Measurements from ENCODE around the gene HTR1A.

Gene HTR1A

GRCh38 chr5:63935103-63935502 lies 27.1 kb downstream of the HTR1A start:
- H3K36me3 Mint-ChIP-seq (ENCODE audit: low read depth) = no peaks in the 10 kb centered on the region
- intact Hi-C loops (cut with micrococcal nuclease) = no loop called here

GRCh38 chr5:63931836-63932235 lies 30.4 kb downstream of the HTR1A start:
- H3K27ac Mint-ChIP-seq = no peak overlapping the region

More at GRCh38 chr5:63935103-63935502, 27.1 kb downstream of the HTR1A start:
- H3K27me3 Mint-ChIP-seq = no peaks in the 10 kb centered on the region
- H3K9me3 Mint-ChIP-seq = peaks cover 21% of the 10 kb centered on the region
- H3K4me1 Mint-ChIP-seq (ENCODE audit: low read depth) = no peaks in the 10 kb centered on the region
- no peak overlapping the region for H3K27ac Mint-ChIP-seq
- H3K4me3 Mint-ChIP-seq = no peak overlapping the region

GRCh38 chr5:63928451-63928850 lies 33.8 kb downstream of the HTR1A start:
- intact Hi-C loops (cut with micrococcal nuclease) = no loop called here
- H3K27ac Mint-ChIP-seq = no peak overlapping the region
- H3K27me3 Mint-ChIP-seq = no peaks in the 10 kb centered on the region
- peaks cover 9% of the 10 kb centered on the region for H3K9me3 Mint-ChIP-seq
- H3K4me1 Mint-ChIP-seq (ENCODE audit: low read depth) = no peaks in the 10 kb centered on the region
- no peaks in the 10 kb centered on the region for H3K36me3 Mint-ChIP-seq (ENCODE audit: low read depth)
- H3K4me3 Mint-ChIP-seq = no peak overlapping the region

More at GRCh38 chr5:63931836-63932235, 30.4 kb downstream of the HTR1A start:
- Mint-ChIP-seq H3K4me1 (ENCODE audit: low read depth) (no peaks in the 10 kb centered on the region), H3K9me3 (peaks cover 21% of the 10 kb centered on the region), H3K4me3 (no peak overlapping the region), H3K36me3 (ENCODE audit: low read depth) (no peaks in the 10 kb centered on the region), H3K27me3 (no peaks in the 10 kb centered on the region)
- intact Hi-C loops (cut with micrococcal nuclease) = no loop called here

- intact Hi-C loops (cut with micrococcal nuclease) = no loop called here
- H3K4me3 Mint-ChIP-seq = no peak overlapping the region
- H3K36me3 Mint-ChIP-seq (ENCODE audit: low read depth) = no peaks in the 10 kb centered on the region
- peaks cover 25% of the 10 kb centered on the region for H3K9me3 Mint-ChIP-seq
- no peak overlapping the region for H3K27ac Mint-ChIP-seq
- H3K4me1 Mint-ChIP-seq (ENCODE audit: low read depth) = no peaks in the 10 kb centered on the region
- H3K27me3 Mint-ChIP-seq = no peaks in the 10 kb centered on the region
Observed at GRCh38 chr5:63923914-63924313, 38.3 kb downstream of the HTR1A start.

GRCh38 chr5:63919763-63920478 lies 42.3 kb downstream of the HTR1A start:
- Mint-ChIP-seq H3K4me3 (no peak overlapping the region), H3K4me1 (ENCODE audit: low read depth) (no peaks in the 10 kb centered on the region), H3K27me3 (no peaks in the 10 kb centered on the region), H3K36me3 (ENCODE audit: low read depth) (no peaks in the 10 kb centered on the region), H3K9me3 (peaks cover 25% of the 10 kb centered on the region), H3K27ac (no peak overlapping the region)
- intact Hi-C loops (cut with micrococcal nuclease) = no loop called here

- no peaks in the 10 kb centered on the region for H3K36me3 Mint-ChIP-seq (ENCODE audit: low read depth)
- intact Hi-C loops (cut with micrococcal nuclease) = no loop called here
- no peak overlapping the region for H3K4me3 Mint-ChIP-seq
- H3K27me3 Mint-ChIP-seq = no peaks in the 10 kb centered on the region
- peaks cover 30% of the 10 kb centered on the region for H3K9me3 Mint-ChIP-seq
- H3K4me1 Mint-ChIP-seq (ENCODE audit: low read depth) = no peaks in the 10 kb centered on the region
- no peak overlapping the region for H3K27ac Mint-ChIP-seq
Observed at GRCh38 chr5:63916786-63917185, 45.5 kb downstream of the HTR1A start.

GRCh38 chr5:63911871-63912270 lies 50.4 kb downstream of the HTR1A start:
- Mint-ChIP-seq H3K4me1 (ENCODE audit: low read depth) (no peaks in the 10 kb centered on the region), H3K9me3 (peaks cover 11% of the 10 kb centered on the region), H3K27ac (no peak overlapping the region), H3K27me3 (no peaks in the 10 kb centered on the region), H3K36me3 (ENCODE audit: low read depth) (no peaks in the 10 kb centered on the region), H3K4me3 (no peak overlapping the region)
- intact Hi-C loops (cut with micrococcal nuclease) = no loop called here

All from dendritic cell treated with granulocyte-macrophage colony-stimulating factor and Interleukin-4, amounts not matched to agents 40 ng/mL and 50 ng/mL, for 4 days (primary cell).